NCI-H446 treated with DMSO at 0.1 percent for 48 hours (cell line): ENCODE measurements around the gene MAST2.
"Not testable (repeated sequence)": the region's sequence is repeated elsewhere in the genome, so short reads cannot be mapped to it uniquely, and the experiment has no call there.

Source experiments
- DNase-seq: peaks from one replicate; lab custom pipeline; 2025; lab: John Stamatoyannopoulos, UW

The MAST2 gene

DNA sequence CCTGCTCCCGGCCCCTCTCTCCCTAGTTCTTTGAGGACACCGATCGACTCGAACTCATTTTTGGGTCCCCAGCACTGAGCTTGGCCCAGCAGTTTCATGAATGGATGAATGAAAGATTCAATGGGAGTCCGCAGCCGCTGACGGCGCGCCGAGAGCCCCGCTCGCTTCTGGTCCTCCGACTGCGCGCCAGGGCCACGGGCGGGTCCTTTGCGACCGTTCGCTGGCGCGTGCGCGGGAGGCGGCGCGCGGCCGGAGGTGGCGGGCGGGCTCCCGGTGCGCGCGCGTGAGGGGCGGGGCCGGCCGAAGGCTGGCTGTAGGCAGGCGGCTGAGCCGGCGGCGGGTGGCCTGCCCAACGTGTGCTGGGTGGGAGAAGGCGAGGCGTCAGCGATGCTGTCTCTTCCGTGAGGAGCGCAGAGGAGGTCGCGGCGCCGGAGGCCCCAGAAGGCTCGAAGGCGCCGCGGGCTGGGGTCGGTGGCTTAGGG lies at the start of gene MAST2:
TSS of gene MAST2 (plus strand) at position 314 of the 482 bp plus-strand sequence. CDS start 284 bp downstream, outside the sequence.
- peak; percentile 86 for DNase-seq

- no peak for DNase-seq
These were observed 47.7 kb upstream of the MAST2 start for GRCh38 chr1:45755697-45756096.

- no peak for DNase-seq
These were observed 41.1 kb upstream of the MAST2 start for GRCh38 chr1:45762291-45762690.

GRCh38 chr1:45765999-45766792 lies 37.2 kb upstream of the MAST2 start:
- DNase-seq, result no peak

- no peak for DNase-seq
These were observed 36.4 kb upstream of the MAST2 start for GRCh38 chr1:45767035-45767434.

DNA sequence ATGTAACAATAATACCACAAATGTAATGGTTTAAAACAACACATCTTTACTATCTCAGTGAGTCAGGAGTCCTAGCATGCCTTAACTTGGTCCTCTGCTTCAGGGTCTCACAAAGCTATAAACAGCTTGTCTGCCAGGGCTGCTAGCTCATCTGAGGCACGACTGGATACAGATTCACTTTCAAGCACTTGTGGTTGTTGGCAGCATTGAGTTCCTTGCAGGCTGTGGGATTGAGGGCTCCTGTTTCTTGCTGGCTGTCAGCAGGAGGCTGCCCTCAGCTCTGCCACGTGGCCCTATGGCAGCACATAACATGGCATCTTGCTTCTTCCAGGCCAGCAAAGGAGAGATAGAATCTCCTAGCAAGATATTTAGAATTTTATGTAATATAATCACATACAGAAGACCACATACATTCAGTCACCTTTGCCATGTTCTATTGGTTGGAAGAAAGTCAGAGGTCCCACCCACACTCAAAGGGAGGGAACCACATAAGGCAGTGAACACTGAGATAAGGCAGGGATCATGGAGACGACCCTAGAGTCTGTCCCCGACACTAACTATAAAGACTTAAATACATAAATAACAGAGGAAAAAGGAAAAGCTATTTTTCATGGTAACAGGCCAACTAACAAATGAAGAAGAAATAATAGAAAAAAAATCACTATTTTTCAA lies 34.0 kb upstream of the MAST2 start:
- DNase-seq, result no peak

GRCh38 chr1:45772971-45773370 lies 30.4 kb upstream of the MAST2 start:
- DNase-seq, result no peak

DNA sequence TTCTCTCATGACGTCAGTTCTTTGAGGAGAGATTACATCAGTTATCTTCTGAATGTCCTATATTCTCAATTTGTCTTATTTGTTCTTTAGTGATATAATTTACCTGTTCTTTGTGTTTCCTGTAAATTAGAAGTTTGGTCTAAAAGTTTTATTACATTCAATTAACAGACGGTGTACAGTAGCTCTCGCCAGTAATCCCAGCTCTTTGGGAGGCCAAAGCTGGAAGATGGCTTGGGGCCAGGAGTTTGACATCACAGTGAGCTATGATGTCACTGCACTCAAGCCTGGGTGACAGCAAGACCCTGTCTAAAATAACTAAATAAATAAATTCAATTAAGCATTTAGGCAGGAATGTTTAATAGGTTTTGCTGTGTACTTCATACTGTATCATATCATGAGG lies 27.6 kb upstream of the MAST2 start:
- DNase-seq, result no peak

GRCh38 chr1:45785583-45785982 lies 17.8 kb upstream of the MAST2 start:
- no peak for DNase-seq

DNA sequence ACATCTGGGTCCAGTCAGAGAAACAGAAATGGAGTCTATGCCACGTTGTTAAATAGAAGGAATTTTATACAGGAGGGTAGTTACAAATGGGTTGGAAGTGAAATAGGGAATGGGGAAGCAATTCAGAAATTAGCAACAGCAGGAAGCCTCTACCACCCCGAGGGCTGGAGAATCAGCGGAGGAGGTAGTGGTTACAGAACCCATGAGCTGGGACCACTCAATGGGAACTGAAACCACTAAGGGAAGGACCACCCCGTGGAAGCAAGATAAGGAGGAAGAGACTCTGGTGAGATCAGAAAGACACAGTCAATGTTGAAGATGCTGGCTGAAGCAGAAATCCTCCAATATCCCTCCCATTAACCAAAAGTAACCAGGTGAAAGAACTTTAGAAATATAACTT lies 15.5 kb upstream of the MAST2 start:
- no peak for DNase-seq

GRCh38 chr1:45789601-45790000 lies 13.8 kb upstream of the MAST2 start:
- DNase-seq, result no peak

DNA sequence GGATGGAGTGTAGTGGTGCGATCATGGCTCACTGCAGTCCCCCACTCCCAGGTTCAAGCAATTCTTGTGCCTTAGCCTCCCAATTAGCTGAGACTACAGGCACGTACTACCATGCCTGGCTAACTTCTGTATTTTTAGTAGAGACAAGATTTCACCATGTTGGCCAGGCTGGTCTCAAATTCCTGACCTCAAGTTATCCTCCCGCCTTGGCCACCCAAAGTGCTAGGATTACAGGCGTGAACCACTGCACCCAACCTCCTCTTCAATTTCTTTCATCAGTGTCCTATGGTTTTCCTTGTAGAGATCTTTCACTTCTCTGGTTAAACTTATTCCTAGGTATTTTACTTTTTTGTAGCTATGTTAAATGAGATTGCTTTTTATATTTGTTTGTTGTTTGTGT lies 10.7 kb upstream of the MAST2 start:
- DNase-seq, result no peak

DNA sequence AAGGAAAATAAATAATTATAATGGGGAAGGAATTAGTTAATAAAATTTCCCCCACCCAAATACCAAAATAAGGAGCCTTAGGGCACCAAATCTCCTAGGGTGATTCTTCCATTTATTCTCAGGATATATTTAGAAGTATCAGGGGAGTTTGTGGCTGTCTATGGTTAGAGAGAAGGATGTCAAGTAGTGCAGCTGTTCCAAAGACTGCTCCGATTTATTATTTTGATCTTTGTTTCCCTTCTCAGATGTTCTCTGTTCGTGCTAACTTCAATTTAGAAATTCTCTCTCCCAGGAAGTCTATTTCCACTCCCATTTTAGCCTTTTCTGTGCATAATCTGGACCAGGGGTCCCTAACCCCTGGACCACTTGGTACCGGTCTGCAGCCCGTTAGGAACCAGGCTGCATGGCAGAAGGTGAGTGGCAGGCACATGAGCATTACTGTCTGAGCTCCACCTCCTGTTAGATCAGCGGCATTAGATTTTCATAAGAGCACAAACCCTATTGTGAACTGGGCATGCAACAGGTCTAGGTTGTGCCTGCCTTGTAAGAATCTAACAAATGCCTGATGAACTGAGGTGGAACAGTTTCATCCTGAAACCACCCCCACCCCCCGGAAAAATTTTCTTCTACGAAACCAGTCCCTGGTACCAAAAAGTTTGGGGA lies 9.3 kb upstream of the MAST2 start:
- no peak for DNase-seq

GRCh38 chr1:45796381-45796780 lies 7.0 kb upstream of the MAST2 start:
- DNase-seq, result no peak

DNA sequence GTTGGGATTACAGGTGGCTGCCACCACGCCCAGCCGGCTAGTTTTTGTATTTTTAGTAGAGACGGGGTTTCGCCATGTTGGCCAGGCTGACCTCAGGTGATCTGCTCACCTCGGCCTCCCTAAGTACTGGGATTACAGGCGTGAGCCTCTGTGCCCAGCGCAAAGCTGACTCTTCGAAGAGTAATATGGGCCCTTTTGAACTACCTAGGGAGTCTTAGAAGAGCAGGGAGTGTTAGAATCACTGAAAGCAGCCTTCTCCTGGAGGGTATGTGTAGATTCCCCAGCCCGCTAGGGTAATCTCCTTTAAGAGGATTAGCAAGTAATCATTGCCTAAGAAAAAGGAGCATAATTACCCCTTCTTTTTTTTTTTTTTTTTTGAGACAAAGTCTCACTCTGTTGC lies 6.5 kb upstream of the MAST2 start:
- no peak for DNase-seq

DNA sequence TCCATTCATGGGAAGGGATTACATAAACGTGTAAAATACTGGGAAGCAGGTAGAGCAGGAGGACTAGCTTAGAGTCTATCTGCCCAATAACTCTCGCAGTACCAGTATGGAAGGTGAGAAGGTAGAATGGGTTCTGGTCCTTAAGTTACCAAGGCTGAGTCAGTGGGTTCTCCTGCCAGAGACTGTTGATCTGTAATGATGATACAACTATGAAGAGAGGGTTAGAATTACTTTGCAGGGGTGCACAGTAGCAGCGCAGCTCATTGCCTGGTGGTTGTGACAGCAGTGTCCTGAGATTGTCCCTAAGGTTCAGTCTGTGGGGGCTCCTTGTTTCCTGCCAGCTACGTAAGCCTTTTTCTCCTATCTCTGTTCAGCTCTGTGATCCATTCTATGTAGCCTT lies 2.5 kb upstream of the MAST2 start:
- no peak for DNase-seq

- peak; percentile 78 for DNase-seq
These were observed 791 bp upstream of the MAST2 start for GRCh38 chr1:45802343-45803298.

GRCh38 chr1:45803781-45804668 lies 613 bp downstream of the MAST2 start:
- DNase-seq, result not testable (repeated sequence)

- DNase-seq, result no peak
These were observed 1.2 kb downstream of the MAST2 start for GRCh38 chr1:45804669-45804969.

DNA sequence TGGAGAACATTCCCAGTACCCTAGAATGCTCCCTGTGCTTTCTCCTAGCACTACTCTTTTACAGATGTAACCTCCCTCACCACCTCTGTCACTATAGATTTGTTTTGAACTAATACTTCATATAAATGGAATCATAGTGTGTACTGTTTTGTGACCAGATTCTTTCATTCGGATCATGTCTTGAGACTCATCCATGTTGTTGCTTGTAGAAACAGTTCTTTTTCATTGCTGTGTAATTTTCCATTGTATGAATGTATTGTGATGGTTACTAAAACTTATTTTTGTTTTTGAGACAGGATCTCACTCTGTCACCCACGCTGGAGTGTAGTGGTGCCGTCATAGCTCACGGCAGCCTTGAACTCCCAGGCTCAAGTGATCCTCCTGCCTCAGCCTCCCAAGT lies 2.7 kb downstream of the MAST2 start:
- no peak for DNase-seq

- DNase-seq, result no peak
These were observed 6.3 kb downstream of the MAST2 start for GRCh38 chr1:45809761-45810160.
